Measurements from ENCODE around the gene BLM.
"Not testable (repeated sequence)": the region's sequence is repeated elsewhere in the genome, so short reads cannot be mapped to it uniquely, and the experiment has no call there.

Gene BLM

DNA sequence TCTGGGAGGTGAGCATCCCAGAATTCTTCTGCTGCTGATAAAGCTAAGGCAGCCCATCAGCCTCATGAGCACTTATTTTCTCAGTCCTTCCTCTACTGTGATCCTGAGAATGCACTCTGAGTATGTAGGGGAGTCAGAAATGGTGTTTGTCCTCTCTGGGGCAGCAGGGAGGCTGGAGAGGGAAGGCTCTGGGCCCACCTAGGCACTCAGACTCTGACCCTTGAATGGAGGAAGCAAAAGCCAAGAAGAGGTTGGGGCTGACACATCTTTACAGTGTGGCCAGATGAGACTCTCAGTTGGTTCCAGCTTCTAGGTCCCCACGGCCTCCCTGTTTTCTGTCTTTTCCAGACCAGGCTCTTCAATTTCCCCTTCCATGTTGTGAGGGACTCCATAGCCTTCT, 36.1 kb upstream of the BLM start:
- H3K4me1 ChIP-seq (ENCODE audit: control insufficient read depth, insufficient read depth, low read length), result no peaks in the 10 kb centered on the region
- no peaks in the 10 kb centered on the region for H3K36me3 ChIP-seq (ENCODE audit: control insufficient read depth, insufficient read depth, low read length)
- H3K9me3 ChIP-seq (ENCODE audit: control insufficient read depth, insufficient read depth, low read length), result no peaks in the 10 kb centered on the region
- no peaks in the 10 kb centered on the region for H3K27me3 ChIP-seq (ENCODE audit: control insufficient read depth, insufficient read depth, low read length)
- H3K27ac ChIP-seq (ENCODE audit: low read depth, low read length), result no peak overlapping the region
- H3K9ac ChIP-seq (ENCODE audit: low read depth, low read length), result no peak overlapping the region
- H3K4me3 ChIP-seq (ENCODE audit: low read depth, low read length), result no peak overlapping the region

DNA sequence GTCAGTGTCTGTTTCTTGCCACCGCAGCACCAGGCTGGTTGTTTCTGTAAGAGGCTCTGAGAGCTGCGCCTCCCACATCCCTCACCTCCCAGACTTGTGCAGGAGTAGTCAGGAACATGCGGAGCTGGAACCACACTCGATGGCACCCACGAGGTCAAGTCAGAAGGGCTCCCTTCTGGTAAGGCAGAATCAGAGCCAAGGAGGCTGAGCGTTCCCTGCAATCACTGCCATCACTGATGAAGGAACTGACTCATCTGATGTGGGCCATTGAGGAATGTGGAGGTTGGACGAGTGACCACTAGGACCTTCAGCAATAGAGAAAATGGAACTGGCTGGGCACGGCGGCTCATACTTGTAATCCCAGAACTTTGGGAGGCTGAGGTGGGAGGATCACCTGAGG, 35.7 kb upstream of the BLM start:
- Histone ChIP-seq H3K27me3 (ENCODE audit: control insufficient read depth, insufficient read depth, low read length) (no peaks in the 10 kb centered on the region), H3K36me3 (ENCODE audit: control insufficient read depth, insufficient read depth, low read length) (no peaks in the 10 kb centered on the region), H3K27ac (ENCODE audit: low read depth, low read length) (no peak overlapping the region), H3K4me1 (ENCODE audit: control insufficient read depth, insufficient read depth, low read length) (no peaks in the 10 kb centered on the region), H3K9ac (ENCODE audit: low read depth, low read length) (no peak overlapping the region), H3K4me3 (ENCODE audit: low read depth, low read length) (no peak overlapping the region), H3K9me3 (ENCODE audit: control insufficient read depth, insufficient read depth, low read length) (no peaks in the 10 kb centered on the region)

DNA sequence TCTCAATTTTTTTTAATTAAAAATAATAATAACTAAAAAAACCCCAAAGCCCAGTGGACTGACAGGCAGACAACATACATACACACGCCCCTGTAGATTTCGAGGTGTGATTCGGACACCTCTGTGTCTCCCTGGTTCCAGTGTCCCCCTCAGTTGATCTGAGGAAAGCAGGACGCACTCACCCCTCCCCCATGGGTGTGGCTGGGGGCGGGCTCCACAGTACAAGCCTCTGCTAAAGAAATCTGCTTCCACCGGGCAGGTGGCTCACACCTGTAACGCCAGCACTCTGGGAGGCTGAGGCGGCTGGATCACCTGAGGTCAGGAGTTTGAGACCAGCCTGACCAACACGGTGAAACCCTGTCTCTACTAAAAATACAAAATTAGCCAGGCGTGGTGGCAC, 33.8 kb upstream of the BLM start:
- H3K4me3 ChIP-seq (ENCODE audit: low read depth, low read length), result no peak overlapping the region
- H3K36me3 ChIP-seq (ENCODE audit: control insufficient read depth, insufficient read depth, low read length), result no peaks in the 10 kb centered on the region
- H3K4me1 ChIP-seq (ENCODE audit: control insufficient read depth, insufficient read depth, low read length), result no peaks in the 10 kb centered on the region
- H3K27ac ChIP-seq (ENCODE audit: low read depth, low read length), result no peak overlapping the region
- H3K9ac ChIP-seq (ENCODE audit: low read depth, low read length), result no peak overlapping the region
- no peaks in the 10 kb centered on the region for H3K9me3 ChIP-seq (ENCODE audit: control insufficient read depth, insufficient read depth, low read length)
- no peaks in the 10 kb centered on the region for H3K27me3 ChIP-seq (ENCODE audit: control insufficient read depth, insufficient read depth, low read length)

DNA sequence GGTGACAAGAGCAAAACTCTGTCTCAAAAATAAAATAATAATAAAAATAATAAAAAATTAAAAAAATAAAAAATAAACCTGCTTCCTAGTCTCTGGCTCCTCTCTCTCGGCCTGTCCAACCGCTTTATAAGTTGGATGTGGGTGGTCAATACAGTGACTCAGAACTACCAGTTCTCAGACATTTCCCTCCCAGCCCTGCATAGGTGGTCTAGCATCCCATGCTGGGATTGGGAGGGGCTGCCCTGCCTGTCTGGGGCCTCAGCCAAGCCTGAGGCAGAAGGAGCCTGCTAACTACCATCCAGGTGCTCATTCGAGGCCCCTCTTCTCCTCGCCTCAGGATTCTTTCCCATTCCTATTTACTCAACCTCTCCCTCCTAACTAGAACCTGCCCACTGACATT, 33.3 kb upstream of the BLM start:
- Histone ChIP-seq H3K36me3 (ENCODE audit: control insufficient read depth, insufficient read depth, low read length) (no peaks in the 10 kb centered on the region), H3K27ac (ENCODE audit: low read depth, low read length) (no peak overlapping the region), H3K27me3 (ENCODE audit: control insufficient read depth, insufficient read depth, low read length) (no peaks in the 10 kb centered on the region), H3K4me1 (ENCODE audit: control insufficient read depth, insufficient read depth, low read length) (no peaks in the 10 kb centered on the region), H3K9me3 (ENCODE audit: control insufficient read depth, insufficient read depth, low read length) (no peaks in the 10 kb centered on the region), H3K4me3 (ENCODE audit: low read depth, low read length) (no peak overlapping the region), H3K9ac (ENCODE audit: low read depth, low read length) (no peak overlapping the region)

DNA sequence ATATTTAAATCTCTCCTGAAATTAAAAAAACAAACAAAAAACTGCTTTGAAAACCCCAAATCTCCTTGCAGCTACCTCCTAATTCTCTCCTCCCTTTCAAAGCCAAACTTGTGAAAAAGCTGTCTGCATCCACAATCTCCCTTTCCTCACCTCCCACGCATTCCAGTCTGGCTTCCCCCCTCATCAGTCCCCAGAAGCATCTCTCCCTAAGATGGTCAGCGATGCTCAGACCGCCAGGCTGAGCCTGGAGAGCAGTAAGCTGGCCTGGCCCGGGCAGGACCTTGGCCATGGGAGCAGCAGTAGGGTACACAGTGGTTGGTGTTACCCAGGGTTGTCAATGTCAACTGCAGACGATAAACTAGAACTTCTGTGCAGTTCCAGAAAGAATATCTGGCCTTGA, 32.9 kb upstream of the BLM start:
- Histone ChIP-seq H3K9ac (ENCODE audit: low read depth, low read length) (no peak overlapping the region), H3K27me3 (ENCODE audit: control insufficient read depth, insufficient read depth, low read length) (no peaks in the 10 kb centered on the region), H3K36me3 (ENCODE audit: control insufficient read depth, insufficient read depth, low read length) (no peaks in the 10 kb centered on the region), H3K27ac (ENCODE audit: low read depth, low read length) (no peak overlapping the region), H3K4me3 (ENCODE audit: low read depth, low read length) (no peak overlapping the region), H3K4me1 (ENCODE audit: control insufficient read depth, insufficient read depth, low read length) (no peaks in the 10 kb centered on the region), H3K9me3 (ENCODE audit: control insufficient read depth, insufficient read depth, low read length) (no peaks in the 10 kb centered on the region)

DNA sequence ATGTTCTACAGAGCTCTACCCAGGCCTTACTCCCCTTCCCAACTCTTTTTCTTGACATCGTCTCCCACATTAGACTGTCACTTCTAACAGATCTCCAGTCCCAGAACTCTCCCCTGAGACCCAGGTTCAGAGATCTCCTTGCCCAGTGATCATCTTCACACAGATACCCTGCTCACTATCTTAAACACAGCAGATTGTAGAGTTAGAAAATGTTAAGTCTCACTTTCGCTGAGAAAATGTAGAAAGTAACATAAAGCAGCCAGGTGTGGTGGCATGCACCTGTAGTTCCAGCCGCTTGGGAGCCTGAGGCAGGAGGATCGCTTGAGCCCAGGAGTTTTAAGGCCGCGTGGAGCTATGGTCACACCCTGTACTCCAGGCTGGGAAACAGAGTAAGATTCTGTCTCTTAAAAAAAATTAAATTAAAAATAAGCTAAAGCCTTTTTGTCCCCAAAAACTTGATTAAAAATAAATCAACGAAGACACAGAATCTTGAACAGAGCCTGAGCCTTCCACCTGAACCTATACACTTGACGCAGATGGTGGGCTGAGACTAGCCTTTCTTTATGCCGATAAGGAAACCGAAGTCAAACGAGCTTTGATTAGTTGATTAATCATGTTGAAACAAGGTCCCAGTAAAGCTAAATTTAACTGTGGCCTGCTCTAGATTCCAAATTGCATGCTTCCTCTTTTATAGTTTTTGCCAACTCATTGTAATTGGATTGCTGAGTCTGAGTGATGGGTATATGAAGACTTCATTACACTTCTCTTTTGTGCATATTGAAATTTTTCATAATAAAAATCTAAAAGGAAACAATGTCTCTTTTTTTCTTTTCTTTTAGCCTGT, 31.3 kb upstream of the BLM start:
- no peaks in the 10 kb centered on the region for H3K36me3 ChIP-seq (ENCODE audit: control insufficient read depth, insufficient read depth, low read length)
- H3K9ac ChIP-seq (ENCODE audit: low read depth, low read length), result no peak overlapping the region
- no peak overlapping the region for H3K27ac ChIP-seq (ENCODE audit: low read depth, low read length)
- H3K9me3 ChIP-seq (ENCODE audit: control insufficient read depth, insufficient read depth, low read length), result no peaks in the 10 kb centered on the region
- H3K4me3 ChIP-seq (ENCODE audit: low read depth, low read length), result no peak overlapping the region
- H3K4me1 ChIP-seq (ENCODE audit: control insufficient read depth, insufficient read depth, low read length), result no peaks in the 10 kb centered on the region
- H3K27me3 ChIP-seq (ENCODE audit: control insufficient read depth, insufficient read depth, low read length), result no peaks in the 10 kb centered on the region

DNA sequence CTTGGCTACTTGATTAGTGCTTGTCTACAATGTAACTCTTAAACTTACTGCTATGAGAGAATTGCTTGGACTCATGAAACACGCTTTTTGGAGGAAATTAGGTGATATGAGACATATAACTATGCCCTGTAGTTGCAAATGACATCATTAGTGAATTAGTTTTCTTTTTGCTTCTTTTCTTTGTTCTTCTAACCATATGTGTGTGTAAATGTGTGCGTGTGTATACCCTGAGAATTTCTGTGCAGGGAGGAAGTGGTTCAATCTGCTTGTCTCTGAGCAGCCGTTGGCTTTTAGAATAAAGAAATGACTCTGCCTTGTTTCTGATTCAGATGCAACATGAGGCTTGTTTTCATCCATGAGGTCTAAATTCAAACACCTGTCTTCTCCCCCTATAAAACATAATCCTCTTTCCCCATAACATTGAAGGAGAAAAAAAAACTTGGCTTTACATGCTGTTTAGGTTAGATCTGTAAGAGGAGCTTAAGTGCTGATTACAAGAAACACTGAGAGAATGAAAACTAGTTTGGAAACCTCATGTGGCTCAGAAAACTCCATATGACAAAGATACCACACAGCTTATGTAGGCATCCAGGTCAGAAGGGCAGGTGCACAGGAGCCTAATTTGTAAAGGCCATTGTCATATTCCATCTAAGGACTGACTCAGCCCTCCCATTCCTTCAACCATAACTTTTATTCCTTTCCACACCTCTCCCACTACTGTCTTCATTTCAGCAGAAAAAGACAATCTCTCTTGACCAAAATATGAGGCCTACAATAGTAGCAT, 30.5 kb upstream of the BLM start:
- H3K27ac ChIP-seq (ENCODE audit: low read depth, low read length), result no peak overlapping the region
- no peaks in the 10 kb centered on the region for H3K4me1 ChIP-seq (ENCODE audit: control insufficient read depth, insufficient read depth, low read length)

DNA sequence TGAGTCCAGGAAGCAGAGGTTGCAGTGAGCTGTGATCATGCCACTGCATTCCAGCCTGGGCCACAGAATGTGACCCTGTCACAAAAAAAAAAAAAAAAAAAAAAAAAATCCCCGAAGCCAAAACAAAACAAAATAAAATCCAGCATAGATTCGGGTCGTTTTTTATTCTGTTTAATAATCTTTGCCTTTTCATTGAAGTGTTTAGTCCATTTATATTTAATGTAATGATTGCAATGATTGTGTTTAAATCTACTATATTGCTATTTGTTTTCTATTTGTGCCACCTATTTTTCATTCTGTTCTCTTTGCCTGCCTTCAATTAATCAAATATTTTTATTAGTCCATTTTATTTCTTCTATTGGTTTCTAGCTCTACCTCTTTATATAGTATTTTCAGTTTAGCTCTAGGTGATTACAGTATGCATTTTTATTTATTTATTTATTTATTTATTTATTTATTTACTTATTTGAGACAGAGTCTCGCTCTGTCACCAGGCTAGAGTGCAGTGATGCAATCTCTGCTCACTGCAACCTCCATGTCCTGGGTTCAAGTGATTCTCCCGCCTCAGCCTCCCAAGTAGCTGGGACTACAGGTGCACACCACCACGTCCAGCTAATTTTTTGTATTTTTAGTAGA, 27.7 kb upstream of the BLM start:
- H3K9ac ChIP-seq (ENCODE audit: low read depth, low read length); H3K36me3 ChIP-seq (ENCODE audit: control insufficient read depth, insufficient read depth, low read length); H3K27me3 ChIP-seq (ENCODE audit: control insufficient read depth, insufficient read depth, low read length); H3K9me3 ChIP-seq (ENCODE audit: control insufficient read depth, insufficient read depth, low read length); H3K4me3 ChIP-seq (ENCODE audit: low read depth, low read length); H3K27ac ChIP-seq (ENCODE audit: low read depth, low read length); H3K4me1 ChIP-seq (ENCODE audit: control insufficient read depth, insufficient read depth, low read length): not testable (repeated sequence)

More for the DNA sequence above, 30.5 kb upstream of the BLM start:
- Histone ChIP-seq H3K27me3 (ENCODE audit: control insufficient read depth, insufficient read depth, low read length) (no peaks in the 10 kb centered on the region), H3K4me3 (ENCODE audit: low read depth, low read length) (no peak overlapping the region), H3K36me3 (ENCODE audit: control insufficient read depth, insufficient read depth, low read length) (no peaks in the 10 kb centered on the region), H3K9ac (ENCODE audit: low read depth, low read length) (no peak overlapping the region), H3K9me3 (ENCODE audit: control insufficient read depth, insufficient read depth, low read length) (no peaks in the 10 kb centered on the region)

DNA sequence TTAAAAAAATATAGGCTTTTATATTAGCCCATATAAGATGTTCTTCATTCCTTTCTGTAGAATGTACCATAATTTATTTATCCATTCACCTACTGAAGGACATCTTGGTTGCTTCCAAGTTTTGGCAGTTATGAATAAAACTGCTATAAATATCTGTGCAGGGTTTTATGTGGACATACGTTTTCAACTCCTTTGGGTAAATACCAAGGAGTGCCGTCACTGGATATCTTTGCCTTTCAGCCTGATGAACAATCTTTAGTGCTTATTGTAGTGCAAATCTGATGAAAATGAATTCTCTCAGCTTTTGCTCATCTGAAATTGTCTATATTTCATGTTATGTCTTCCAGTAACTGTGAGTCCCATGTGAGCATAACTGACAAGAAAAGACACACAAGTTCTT, 26.6 kb upstream of the BLM start:
- Histone ChIP-seq H3K27ac (ENCODE audit: low read depth, low read length) (no peak overlapping the region), H3K4me3 (ENCODE audit: low read depth, low read length) (no peak overlapping the region), H3K9me3 (ENCODE audit: control insufficient read depth, insufficient read depth, low read length) (no peaks in the 10 kb centered on the region), H3K36me3 (ENCODE audit: control insufficient read depth, insufficient read depth, low read length) (no peaks in the 10 kb centered on the region), H3K27me3 (ENCODE audit: control insufficient read depth, insufficient read depth, low read length) (no peaks in the 10 kb centered on the region), H3K9ac (ENCODE audit: low read depth, low read length) (no peak overlapping the region), H3K4me1 (ENCODE audit: control insufficient read depth, insufficient read depth, low read length) (no peaks in the 10 kb centered on the region)

DNA sequence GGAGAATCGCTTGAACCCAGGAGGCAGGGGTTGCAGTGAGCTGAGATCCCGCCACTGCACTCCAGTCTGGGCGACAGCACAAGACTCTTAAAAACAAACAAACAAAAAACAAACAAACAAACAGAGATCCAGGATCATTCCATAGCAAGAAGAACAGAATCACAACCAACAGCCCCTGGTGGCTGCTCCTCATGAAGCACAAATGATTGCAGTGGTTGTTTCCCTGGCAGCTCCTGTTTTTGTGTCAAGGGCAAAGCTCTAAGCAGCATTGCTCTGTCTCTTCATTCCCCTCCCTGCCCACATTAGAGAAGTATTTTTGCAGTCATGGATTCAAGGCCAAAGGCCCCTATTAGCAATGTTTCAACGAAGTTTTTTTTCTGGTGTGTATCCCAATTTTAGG, 25.8 kb upstream of the BLM start:
- no peak overlapping the region for H3K27ac ChIP-seq (ENCODE audit: low read depth, low read length)
- H3K36me3 ChIP-seq (ENCODE audit: control insufficient read depth, insufficient read depth, low read length), result no peaks in the 10 kb centered on the region
- no peaks in the 10 kb centered on the region for H3K4me1 ChIP-seq (ENCODE audit: control insufficient read depth, insufficient read depth, low read length)
- no peak overlapping the region for H3K9ac ChIP-seq (ENCODE audit: low read depth, low read length)
- H3K27me3 ChIP-seq (ENCODE audit: control insufficient read depth, insufficient read depth, low read length), result no peaks in the 10 kb centered on the region
- no peaks in the 10 kb centered on the region for H3K9me3 ChIP-seq (ENCODE audit: control insufficient read depth, insufficient read depth, low read length)
- no peak overlapping the region for H3K4me3 ChIP-seq (ENCODE audit: low read depth, low read length)

Data from HUES48 (cell line).